ENCODE results near the gene MLX. TPM values are rescaled to one million over a fixed set of nuclear protein-coding genes. Genes with fewer than 3 reads are reported as not detected.

MLX gene
- total and polyA plus RNA-seq, 8 donors: 39.1 to 101 (median 59.5) TPM

- TF ChIP-seq EP300 (IDR thresholded peaks at IDR 0.05): no peak
- TF ChIP-seq CTCF (IDR thresholded peaks at IDR 0.05): no peak
- TF ChIP-seq POLR2AphosphoS5 (IDR thresholded peaks at IDR 0.05): no peak
- TF ChIP-seq POLR2A (IDR thresholded peaks at IDR 0.05): no peak
- DNase-seq: no peak
- Histone ChIP-seq H3K36me3 (peaks cover 32 to 84% (median 78%) of the 10 kb centered on the region in 4 donors), H3K9me3 (no peaks in the 10 kb centered on the region), H3K27me3 (no peaks in the 10 kb centered on the region), H3K27ac (no peak overlapping the region), H3K4me3 (no peak overlapping the region), H3K4me1 (peaks cover 25 to 30% (median 28%) of the 10 kb centered on the region in 4 donors)
- 85 to 93% (median 92%) methylated on average over 2 of the region's 2 CpGs for WGBS, 5 donors
- intact Hi-C loops (cut with DNase I; ENCODE audit: low total_unique reads): no loop called here
Observed at GRCh38 chr17:42590886-42591285, 24.0 kb downstream of the MLX start.

GRCh38 chr17:42591411-42591810, 24.5 kb downstream of the MLX start:
- Histone ChIP-seq H3K27ac (no peak overlapping the region), H3K36me3 (peaks cover 29 to 84% (median 76%) of the 10 kb centered on the region in 4 donors), H3K4me1 (peaks cover 22 to 25% (median 23%) of the 10 kb centered on the region in 4 donors), H3K27me3 (no peaks in the 10 kb centered on the region), H3K9me3 (no peaks in the 10 kb centered on the region), H3K4me3 (no peak overlapping the region)
- TF ChIP-seq POLR2AphosphoS5 (IDR thresholded peaks at IDR 0.05) (no peak), EP300 (IDR thresholded peaks at IDR 0.05) (no peak), CTCF (IDR thresholded peaks at IDR 0.05) (no peak), POLR2A (IDR thresholded peaks at IDR 0.05) (no peak)
- DNase-seq: no peak
- WGBS, 5 donors: 91 to 96% (median 95%) methylated on average over 9 of the region's 9 CpGs
- intact Hi-C loops (cut with DNase I; ENCODE audit: low total_unique reads): no loop called here

GRCh38 chr17:42596386-42596785, 29.5 kb downstream of the MLX start:
- Histone ChIP-seq H3K27me3 (no peaks in the 10 kb centered on the region), H3K9me3 (no peaks in the 10 kb centered on the region), H3K4me3 (no peak overlapping the region), H3K27ac (no peak overlapping the region), H3K4me1 (peaks cover 0 to 23% (median 11%) of the 10 kb centered on the region in 4 donors), H3K36me3 (peaks cover 5 to 46% (median 31%) of the 10 kb centered on the region in 4 donors)
- WGBS, 5 donors: 73 to 90% (median 86%) methylated on average over 3 of the region's 3 CpGs
- TF ChIP-seq CTCF (IDR thresholded peaks at IDR 0.05) (no peak), POLR2A (IDR thresholded peaks at IDR 0.05) (no peak), EP300 (IDR thresholded peaks at IDR 0.05) (no peak), POLR2AphosphoS5 (IDR thresholded peaks at IDR 0.05) (no peak)
- intact Hi-C loops (cut with DNase I; ENCODE audit: low total_unique reads): no loop called here
- DNase-seq: no peak

GRCh38 chr17:42598905-42599304, 32.0 kb downstream of the MLX start:
- Histone ChIP-seq H3K9me3 (no peaks in the 10 kb centered on the region), H3K4me3 (no peak overlapping the region), H3K27me3 (no peaks in the 10 kb centered on the region), H3K27ac (peak overlapping the region in 1 of 5 donors; percentile 39), H3K4me1 (peaks cover 0 to 30% (median 11%) of the 10 kb centered on the region in 4 donors), H3K36me3 (peaks cover 0 to 33% (median 30%) of the 10 kb centered on the region in 4 donors)
- 18 to 35% (median 24%) methylated on average over 2 of the region's 2 CpGs for WGBS, 5 donors
- no peak for TF ChIP-seq CTCF (IDR thresholded peaks at IDR 0.05)
- no peak for TF ChIP-seq EP300 (IDR thresholded peaks at IDR 0.05)
- no peak for TF ChIP-seq POLR2AphosphoS5 (IDR thresholded peaks at IDR 0.05)
- no peak for TF ChIP-seq POLR2A (IDR thresholded peaks at IDR 0.05)
- intact Hi-C loops (cut with DNase I; ENCODE audit: low total_unique reads): no loop called here
- DNase-seq: peak in 1 of 2 donors; percentile 33
